Measurements from ENCODE around the gene ZFYVE9.

- TF ChIP-seq CTCF (IDR thresholded peaks at IDR 0.05 in 2 of 3, conservative IDR thresholded peaks at IDR 0.05 in 1 of 3; ENCODE audit: borderline replicate concordance in 1 of 3, insufficient read depth in 1 of 3, low read depth in 2 of 3, low read length in 2 of 3), result no peak
- TF ChIP-seq REST (IDR thresholded peaks at IDR 0.05; ENCODE audit: low read depth), result no peak
- no peak for TF ChIP-seq SP1 (IDR thresholded peaks at IDR 0.05; ENCODE audit: low read depth)
- TF ChIP-seq EZH2phosphoT487 (IDR thresholded peaks at IDR 0.05; ENCODE audit: borderline replicate concordance), result no peak
- no peak for TF ChIP-seq RAD21 (IDR thresholded peaks at IDR 0.05; ENCODE audit: low read depth)
- TF ChIP-seq MAX (IDR thresholded peaks at IDR 0.05), result no peak
- no peak for TF ChIP-seq TCF7L2 (IDR thresholded peaks at IDR 0.05; ENCODE audit: borderline replicate concordance, extremely low read depth, insufficient read depth, insufficient read length)
- no peak for TF ChIP-seq ZNF274 (IDR thresholded peaks at IDR 0.05; ENCODE audit: low read depth, low read length)
- TF ChIP-seq SIN3A (IDR thresholded peaks at IDR 0.05; ENCODE audit: low read depth), result no peak
- TF ChIP-seq CBX3 (IDR thresholded peaks at IDR 0.05; ENCODE audit: low read depth), result no peak
Observed at GRCh38 chr1:52321061-52321460, 179.2 kb downstream of the ZFYVE9 start.

All from HCT116 (cell line).